NCI-H446 (cell line): Measurements from ENCODE around the gene FABP3.
A peak's percentile ranks its signal among the peaks of the same experiment; 100 is the strongest.

ENCODE experiments used
- DNase-seq, 2 experiments: peaks; one replicate each; lab custom pipeline; 2025; lab: John Stamatoyannopoulos, UW

FABP3 gene

GRCh38 chr1:31372051-31372450 is 825 bp downstream of the FABP3 start:
- DNase-seq, result no peak

DNA sequence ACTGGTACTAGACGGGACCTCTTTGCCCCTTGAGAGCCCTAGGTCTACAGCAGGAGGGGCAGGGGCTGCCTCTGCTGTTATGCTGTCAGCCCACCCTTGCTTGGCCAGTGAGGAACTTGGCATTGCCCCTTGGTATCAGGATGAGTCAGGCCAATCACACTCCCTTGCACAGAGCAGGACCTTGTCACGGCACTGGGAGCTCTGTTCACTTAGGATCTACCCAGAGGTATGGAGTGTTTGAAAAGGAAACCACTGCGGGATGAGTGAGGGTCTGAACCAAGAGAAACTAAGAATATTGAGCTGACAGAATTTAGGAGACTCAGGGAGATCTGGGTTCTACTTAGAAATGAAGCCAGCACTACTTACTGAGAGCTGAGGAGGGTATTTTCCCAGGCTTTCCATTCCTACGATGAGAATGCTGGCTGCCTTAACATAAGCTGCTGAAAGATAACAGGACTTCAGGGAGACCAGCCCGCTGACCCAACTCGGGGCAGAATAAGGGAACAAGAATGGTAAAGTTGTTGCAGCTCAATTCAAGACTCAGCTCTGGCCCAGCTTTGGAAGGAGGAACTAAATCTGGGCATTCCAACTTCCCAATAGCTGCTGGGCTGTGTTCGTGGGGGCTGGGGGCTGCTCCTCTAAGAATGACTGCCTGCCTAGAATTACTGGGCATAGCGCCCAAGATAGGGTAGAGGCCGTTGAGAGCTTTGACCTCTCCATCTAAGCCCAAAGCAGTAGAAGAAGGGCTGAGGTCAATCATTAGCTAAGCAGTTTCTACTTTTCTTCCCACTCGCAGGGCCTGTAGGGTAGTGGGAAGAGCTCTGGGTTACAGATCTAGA is 1.5 kb downstream of the FABP3 start:
- no peak for DNase-seq

DNA sequence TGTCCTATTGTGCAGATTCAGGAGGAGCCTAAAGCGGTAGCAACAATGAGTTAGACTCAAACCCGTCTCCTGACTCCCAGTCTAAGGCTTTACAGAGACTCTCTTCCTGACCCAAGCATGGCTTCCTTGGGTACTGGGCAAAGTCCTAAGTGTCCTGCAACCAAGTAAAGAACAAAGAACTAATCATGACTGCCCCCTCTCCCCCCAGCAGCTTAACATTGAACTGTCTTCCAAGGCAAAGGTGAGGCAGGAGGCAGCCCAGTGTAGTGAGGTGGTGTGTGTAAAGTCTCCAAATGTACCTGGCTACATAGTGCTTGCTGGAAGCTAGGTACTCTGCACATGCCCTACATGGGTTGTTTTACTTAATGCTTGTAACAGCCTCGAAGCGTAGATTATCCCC is 2.3 kb downstream of the FABP3 start:
- no peak for DNase-seq

- DNase-seq, result no peak
Observed at GRCh38 chr1:31370021-31370420, 2.9 kb downstream of the FABP3 start.

DNA sequence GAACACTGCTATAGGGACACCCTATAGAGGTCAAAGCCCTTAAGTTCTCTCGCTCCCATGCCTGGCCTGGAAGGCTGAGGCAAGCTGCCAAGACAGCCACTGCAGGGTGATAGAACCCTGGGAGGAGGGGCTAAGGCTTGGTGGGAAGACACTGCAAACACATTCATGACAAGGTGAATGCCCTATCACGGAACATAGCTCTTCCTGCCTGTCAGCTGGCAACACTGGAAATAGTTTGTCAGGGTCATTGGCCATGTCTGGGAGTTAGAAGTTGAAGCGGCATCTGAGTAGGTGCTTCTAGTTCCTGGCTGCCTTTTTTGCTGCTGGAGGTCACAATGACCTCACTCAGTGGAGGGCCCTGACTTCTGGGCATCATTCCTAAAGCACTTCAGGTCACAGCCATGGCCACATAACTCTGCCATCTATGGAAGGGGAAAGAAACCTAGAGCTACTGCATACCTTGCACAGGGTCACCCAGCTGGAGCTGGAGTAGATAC is 4.2 kb downstream of the FABP3 start:
- DNase-seq, result no peak

DNA sequence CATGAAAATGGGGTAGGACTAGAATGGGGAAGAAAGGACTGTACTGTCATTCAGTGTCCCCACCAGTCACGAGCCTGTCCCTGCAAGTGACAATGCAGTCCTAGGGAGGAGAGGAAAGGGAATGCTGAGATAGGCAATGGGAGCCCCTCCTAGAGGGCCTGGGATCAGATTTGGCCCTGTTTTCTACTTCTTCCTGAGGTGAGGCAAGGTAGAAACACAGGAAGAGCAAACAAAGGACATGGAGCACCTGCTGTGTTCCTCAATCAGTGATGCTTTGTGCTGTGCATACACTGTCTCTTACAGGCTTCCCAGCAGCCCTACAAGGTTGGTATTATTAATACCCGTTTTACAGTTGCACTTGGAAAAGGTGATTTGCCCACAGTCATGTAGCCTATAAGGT is 6.1 kb downstream of the FABP3 start:
- no peak for DNase-seq

DNA sequence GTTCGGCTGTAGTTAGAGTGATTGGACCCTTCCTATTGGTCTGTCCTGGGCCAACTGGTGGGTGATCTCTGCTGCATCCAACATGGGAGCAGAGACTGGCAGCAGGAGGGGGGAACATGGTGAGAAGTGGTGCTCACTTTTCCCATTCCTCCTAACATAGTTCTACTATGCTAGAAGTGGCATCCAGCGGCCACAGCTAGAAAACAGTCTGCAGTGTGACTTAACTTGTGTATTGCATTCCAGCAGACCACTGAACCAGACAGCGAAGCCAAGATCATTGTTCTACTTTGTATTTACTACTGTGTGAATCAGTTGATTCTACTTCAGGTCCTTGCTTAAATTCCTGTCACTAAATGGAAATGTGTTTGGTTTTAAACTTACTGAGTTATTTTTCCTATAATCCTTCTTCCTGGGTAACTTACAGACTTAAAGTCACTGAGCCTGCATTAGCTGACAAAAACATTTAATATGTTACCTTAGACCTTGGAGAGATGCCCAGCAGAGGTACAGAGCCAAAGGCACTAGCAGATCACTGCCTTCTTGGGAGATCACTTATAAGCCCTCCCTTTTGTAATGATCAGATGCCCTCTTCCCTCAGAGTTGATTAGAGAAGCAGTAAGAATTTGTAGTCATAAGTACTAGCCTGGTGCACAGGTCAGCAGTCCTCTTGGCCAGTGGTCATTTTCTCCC is 8.2 kb downstream of the FABP3 start:
- DNase-seq, result no peak

DNA sequence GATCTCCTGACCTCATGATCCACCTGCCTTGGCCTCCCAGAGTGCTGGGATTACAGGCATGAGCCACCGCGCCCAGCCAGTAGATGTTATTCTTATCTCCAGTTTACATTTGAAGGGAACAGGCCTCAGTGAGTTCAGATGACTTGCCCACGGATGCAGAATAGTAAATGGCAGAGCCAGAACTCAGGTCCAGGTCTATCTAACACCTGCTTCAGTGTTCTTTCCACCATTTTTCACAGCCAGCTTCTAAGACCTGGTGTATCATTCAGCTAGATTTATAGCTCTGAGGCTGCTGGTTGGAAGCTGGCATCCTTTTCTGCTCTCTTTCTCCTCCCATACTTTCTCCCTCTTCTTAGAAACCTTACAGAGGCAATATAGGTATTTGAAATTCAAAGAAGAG is 10.8 kb downstream of the FABP3 start:
- no peak for DNase-seq

GRCh38 chr1:31361607-31362006 is 11.3 kb downstream of the FABP3 start:
- DNase-seq, result no peak

- no peak for DNase-seq
Observed at GRCh38 chr1:31356427-31356826, 16.4 kb downstream of the FABP3 start.

- no peak for DNase-seq
Observed at GRCh38 chr1:31354283-31354682, 18.6 kb downstream of the FABP3 start.

DNA sequence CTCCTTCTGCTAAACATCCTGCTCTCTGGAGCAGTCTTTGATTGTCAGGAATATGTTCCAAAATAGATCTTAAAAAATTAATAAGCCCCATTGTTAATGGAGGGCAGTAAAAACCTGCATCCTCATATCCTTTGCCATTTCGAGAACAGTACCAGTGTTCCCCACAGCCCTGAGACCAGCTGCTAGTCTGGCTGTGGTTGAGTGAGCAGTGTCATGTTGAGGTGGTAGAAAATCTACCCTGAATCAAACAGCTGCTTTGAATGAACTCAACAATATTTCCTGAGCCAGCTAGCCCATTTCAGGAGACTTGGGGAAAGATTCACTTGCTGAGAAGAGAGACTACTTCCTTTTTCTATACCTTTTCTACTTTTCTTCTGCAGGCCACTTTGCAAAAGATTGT is 24.4 kb downstream of the FABP3 start:
- no peak for DNase-seq

- DNase-seq, result no peak
Observed at GRCh38 chr1:31346785-31347184, 26.1 kb downstream of the FABP3 start.

DNA sequence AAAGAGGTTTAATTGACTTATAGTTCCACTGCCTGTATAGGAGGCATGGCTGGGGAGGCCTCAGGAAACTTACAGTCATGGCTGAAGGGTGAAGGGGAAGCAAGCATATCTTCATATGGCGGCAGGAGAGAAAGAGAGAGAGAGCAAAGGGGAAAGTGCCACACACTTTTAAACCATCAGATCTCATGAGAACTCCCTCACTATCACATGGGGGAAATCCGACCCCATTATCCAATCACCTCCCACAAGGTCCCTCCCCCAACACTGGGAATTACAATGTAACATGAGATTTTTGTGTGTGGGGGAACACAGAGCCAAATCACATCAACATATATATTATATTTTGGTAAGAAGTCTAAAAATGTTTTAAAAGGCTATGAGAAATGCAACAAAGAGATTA is 27.2 kb downstream of the FABP3 start:
- no peak for DNase-seq

DNA sequence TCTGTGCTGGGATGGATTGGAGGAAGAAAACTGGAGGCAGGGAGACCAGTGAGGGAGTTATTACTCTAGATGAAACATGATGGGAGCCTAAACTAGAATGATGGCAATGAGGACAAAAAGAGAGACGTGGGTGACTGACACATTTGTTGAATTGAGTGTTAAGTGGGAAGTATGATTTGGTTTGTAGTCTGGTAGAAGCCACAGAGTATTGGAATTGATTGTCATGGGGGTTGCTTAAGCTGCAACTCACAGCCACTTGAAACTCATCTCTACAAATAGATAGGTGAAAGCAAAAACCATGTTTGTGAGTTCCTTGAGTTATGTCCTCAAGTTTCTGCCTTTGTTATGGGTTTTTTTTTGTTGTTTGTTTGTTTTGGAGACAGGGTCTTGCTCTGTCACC is 28.4 kb downstream of the FABP3 start:
- DNase-seq, result no peak

DNA sequence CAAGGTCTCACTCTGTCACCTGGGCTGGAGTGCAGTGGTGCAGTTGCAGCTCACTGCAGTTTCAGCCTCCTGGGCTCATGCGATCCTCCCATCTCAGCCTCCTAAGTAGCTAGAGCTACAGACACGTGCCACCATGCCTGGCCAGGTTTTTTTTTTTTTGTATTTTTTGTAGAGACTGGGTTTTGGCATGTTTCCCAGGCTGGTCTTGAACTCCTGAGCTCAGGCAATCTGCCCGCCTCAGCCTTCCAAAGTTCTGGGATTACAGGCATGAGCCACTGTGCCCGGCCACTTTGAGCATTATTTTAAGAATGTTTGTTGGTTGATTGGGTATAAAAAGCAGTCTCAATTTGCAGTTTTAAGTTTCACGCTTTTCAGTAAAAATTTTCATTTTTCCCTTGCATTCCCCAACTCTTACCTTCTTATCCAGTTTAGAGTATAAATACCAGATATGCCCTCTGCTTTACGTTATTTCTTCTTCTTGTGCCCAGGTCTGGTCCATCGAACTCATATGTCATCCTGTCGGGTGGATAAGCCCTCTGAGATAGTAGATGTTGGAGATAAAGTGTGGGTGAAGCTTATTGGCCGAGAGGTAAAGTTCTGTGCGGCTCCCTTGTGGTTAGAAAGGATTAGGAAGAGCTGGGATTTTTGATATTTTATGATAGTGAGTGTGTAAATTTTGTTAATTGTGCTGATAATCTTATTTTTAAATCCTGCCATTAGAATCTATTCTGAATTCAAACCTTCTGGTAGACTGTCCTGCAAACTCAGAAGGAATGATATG is 36.0 kb downstream of the FABP3 start:
- DNase-seq, result peak; percentile 60 to 84

DNA sequence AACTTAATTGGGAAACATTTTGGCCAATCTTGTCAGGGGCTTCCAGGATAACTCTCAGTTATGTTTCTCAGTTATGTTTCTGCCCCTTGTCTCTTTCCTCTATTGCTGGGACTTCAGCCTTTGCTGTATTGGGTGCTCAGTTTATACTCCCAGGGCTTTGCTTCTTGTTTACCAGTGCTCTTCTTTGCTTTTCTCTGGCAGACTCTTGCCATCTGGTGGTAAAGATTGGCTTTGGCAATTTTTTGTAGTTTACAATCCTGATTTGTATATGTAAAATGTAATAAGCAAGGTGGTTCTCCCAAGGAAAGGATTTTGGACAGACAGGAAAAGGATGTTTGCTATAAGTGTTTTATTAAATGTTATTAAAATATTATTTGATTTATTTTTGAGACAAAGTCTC is 37.9 kb downstream of the FABP3 start:
- peak; percentile 8 to 66 for DNase-seq

DNA sequence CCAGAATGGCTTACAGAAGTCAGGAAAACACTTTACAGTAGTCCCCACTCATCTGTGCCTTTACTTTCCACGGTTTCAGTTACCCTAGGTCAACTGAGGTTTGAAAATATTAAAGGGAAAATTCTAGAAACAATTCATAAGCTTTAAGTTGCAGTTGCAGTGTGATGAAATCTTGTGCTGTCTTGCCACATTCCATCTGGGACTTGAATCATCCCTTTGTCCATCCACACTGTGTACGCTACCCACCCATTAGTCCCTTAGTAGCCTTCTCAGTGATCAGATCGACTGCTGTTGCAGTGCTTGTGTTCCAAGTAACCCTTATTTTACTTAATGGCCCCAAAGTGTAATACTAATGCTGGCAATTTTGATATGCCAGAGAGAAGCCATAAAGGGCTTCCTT is 45.5 kb downstream of the FABP3 start:
- no peak for DNase-seq

- DNase-seq, result no peak
Observed at GRCh38 chr1:31326461-31326860, 46.4 kb downstream of the FABP3 start.

GRCh38 chr1:31324992-31325391 is 47.9 kb downstream of the FABP3 start:
- DNase-seq, result no peak

DNA sequence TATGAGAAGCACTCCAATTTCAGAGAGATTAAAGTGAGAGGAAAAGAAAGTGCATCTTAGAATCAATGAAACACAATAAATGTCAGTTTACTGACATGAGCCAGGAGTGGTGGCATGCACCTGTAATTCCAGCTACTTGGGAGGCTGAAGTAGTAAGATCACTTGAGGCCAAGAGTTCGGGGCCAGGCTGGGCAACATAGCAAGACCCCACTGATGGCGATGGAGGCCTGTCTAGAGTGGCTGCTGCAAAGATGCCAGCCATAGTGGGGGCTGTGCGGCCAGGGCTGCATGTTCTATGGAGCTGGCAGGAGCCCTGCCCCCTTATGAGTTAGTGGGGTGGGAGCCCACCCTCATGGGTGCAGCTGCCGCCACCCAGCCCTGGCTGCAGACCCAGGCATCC is 48.8 kb downstream of the FABP3 start:
- DNase-seq, result no peak

GRCh38 chr1:31318146-31318545 is 54.7 kb downstream of the FABP3 start:
- DNase-seq, result no peak

DNA sequence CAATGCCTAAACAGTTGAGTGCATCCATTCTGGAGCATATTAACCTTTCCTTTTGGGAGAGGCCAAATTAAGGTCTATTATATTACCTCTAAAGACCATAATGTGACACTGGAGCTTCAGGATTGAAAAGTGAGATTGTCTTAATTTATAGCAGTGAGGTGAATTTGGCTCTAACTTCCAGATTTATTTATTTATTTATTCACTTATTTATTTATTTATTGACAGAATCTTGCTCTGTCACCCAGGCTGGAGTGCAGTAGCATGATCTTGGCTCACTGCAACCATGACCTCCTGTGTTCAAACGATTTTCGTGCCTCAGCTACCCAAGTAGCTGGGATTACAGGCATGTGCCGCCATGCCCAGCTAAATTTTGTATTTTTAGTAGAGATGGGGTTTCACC is 57.0 kb downstream of the FABP3 start:
- no peak for DNase-seq
